AG10803 (cell line): ENCODE results near the gene NINJ1.
A peak's percentile ranks its signal among the peaks of the same experiment; 100 is the strongest.

Experiments
- DNase-seq: peaks from one replicate; pipeline ENCODE4 v3.0.0; 2010; ENCODE audit warnings: low read depth
- H3K4me3 ChIP-seq: 2 replicates; pipeline ENCODE4 v1.5.1; 2011; ENCODE audit warnings: mild to moderate bottlenecking, low read length, control low read depth
- CTCF ChIP-seq: conservative IDR thresholded peaks from 2 replicates; pipeline ENCODE4 v1.5.1; 2011; ENCODE audit warnings: mild to moderate bottlenecking, low read length, control low read depth, inconsistent platforms

Gene NINJ1, protein sequence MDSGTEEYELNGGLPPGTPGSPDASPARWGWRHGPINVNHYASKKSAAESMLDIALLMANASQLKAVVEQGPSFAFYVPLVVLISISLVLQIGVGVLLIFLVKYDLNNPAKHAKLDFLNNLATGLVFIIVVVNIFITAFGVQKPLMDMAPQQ

GRCh38 chr9:93134015-93134739 is at the start of gene NINJ1:
NINJ1 (minus strand) TSS chr9:93134251; CDS start chr9:93134217, 34 bp downstream.
- TF ChIP-seq CTCF: 0 out of 2 replicates have a peak, but pooled peaks have one; percentile 3
- H3K4me3 ChIP-seq: peak within 1 kb of the TSS; percentile 76
- peak; percentile 55 for DNase-seq

- no peak for TF ChIP-seq CTCF
- H3K4me3 ChIP-seq: no peak overlapping the region
- no peak for DNase-seq
Measured at GRCh38 chr9:93183131-93183662, 49.1 kb upstream of the NINJ1 start.

DNA sequence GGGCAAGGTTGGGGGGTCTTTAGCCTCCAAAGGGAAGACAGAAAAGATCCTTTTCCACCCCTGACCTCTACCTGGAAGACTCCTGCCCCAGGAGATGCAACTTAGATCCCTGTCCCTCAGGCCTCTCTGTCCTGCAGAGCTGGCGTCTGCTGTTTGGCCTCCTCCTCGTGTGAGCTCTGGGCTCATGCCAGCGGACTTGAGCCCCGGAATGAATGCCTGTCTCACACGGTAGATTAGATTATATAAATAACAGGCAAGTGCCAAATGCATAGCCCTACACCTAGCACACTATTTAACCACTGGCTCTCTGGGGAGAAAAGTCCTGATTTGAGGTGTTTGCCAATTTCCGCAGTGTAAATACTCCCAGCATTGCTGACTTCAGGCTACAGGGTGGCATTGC is 48.5 kb upstream of the NINJ1 start:
- no peak for TF ChIP-seq CTCF
- DNase-seq: no peak
- H3K4me3 ChIP-seq: no peak overlapping the region

GRCh38 chr9:93181672-93182435 is 47.8 kb upstream of the NINJ1 start:
- no peak overlapping the region for H3K4me3 ChIP-seq
- no peak for TF ChIP-seq CTCF
- DNase-seq: no peak

DNA sequence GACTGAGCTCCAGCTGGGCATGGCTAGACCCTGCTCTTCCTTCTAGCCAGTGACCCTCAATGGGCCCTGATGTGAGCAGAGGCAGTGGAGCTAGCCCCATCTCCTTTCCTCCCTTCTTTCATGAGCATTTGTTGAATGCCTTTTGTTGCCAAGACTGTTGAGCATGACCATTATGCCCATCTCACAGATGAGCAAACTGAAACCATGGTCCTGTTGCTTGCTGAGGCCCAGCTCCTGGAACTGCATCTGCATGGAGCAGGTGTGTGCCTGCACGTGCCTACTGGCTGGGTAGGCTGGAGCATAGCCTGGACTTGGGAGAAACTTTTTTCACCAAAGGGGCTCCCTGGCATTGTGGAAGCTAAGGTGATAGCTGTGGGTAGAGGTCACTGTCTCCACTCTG is 46.9 kb upstream of the NINJ1 start:
- H3K4me3 ChIP-seq: no peak overlapping the region
- no peak for DNase-seq
- TF ChIP-seq CTCF: no peak

GRCh38 chr9:93178851-93179786 is 45.1 kb upstream of the NINJ1 start:
- no peak for DNase-seq
- TF ChIP-seq CTCF: no peak
- no peak overlapping the region for H3K4me3 ChIP-seq
